Measurements from ENCODE around the gene EPB41L4A.

Gene EPB41L4A

DNA sequence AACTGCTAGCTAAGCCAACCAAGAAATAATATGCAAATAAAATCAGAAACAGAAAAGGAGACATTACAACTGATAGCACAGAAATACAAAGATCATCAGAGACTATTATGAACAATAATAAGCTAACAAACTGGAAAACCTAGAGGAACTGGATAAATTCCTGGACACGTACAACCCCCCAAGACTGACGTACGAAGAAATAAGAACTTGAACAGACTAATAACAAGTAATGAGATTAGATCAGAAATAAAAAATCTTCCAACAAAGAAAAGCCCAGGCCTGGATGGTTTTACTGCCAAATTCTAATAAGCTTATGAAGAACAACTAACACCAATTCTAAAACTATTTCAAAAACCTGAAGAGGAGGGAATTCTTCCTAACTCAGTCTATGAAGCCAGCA, 67.9 kb downstream of the EPB41L4A start:
- no peak for DNase-seq

DNA sequence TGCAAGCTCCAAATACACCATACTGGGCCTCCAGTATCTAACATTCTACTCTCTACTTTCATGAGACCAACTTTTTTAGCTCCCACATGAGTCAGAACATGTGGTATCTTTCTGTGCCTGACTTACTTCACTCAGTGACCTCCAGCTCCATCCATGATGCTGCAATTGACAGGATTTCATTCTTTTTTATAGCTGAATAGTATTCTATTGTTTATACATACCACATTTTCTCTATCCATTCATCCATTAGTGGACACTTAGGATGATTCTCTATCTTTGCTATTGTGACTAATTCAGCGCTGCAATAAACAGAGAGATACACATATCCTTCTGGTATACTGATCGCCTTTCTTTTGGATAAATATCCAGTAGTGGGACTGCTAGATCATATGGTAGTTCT, 68.5 kb downstream of the EPB41L4A start:
- DNase-seq = no peak

GRCh38 chr5:112349371-112349770, 69.7 kb downstream of the EPB41L4A start:
- no peak for DNase-seq

DNA sequence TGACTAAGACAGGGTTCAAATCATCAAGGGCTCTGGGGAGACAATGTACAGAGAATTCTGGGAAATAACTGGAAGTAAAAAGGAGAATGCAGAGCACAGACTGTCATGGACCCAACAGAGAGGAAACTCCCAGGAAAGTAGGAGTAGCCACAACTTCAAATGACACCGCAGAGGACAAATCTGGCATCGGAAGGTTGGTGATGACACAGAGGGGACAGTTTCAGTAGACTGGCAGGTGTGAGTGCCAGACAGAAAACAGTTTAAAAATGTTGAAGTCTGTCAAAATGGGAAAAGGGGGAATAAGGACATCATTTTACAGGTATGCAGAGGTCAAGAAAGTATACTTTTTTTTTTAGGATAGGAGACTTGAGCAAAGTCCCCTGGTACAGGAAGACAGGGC, 70.2 kb downstream of the EPB41L4A start:
- no peak for DNase-seq

DNA sequence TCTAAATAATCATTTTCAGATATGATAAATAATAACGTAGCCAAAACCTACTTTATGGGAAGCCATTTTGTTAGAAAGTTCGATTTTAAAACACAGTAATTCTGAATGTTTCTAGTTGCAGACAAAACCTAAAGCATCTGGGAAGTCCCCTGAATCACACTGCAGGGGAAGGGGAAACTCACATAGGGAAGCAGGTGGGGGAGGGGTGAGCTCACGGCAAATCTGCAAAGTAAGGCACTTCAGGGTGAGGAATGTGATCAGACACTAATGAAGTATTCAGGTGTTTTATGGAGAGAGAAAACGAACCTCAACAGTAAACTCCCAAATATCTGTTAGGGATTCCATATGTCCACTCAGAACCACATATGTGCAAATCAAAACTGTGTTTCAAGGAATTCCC, 70.7 kb downstream of the EPB41L4A start:
- DNase-seq = no peak

GRCh38 chr5:112346411-112347044, 72.5 kb downstream of the EPB41L4A start:
- no peak for DNase-seq

GRCh38 chr5:112344540-112344939, 74.5 kb downstream of the EPB41L4A start:
- no peak for DNase-seq

DNA sequence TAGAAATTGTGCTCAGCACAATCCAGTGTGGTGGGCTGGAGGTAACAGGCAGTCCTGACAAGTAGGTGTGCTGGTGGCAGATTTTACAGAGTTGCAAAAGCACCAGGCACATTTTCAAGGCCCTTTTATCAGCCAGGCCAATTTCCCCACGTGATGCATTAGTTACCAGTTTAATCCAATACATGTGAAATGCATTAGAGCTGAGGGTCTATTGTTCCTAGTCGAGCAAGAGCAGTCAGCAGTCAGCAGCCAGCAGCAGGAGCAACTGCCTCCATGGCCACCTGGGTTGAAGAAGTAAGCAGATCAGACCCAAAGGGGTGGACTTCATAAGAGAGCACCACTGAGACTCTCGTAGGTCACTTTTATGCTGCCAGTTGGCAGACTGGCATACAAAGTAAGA, 76.7 kb downstream of the EPB41L4A start:
- no peak for DNase-seq

- DNase-seq = no peak
These were observed 79.3 kb downstream of the EPB41L4A start for GRCh38 chr5:112339761-112340160.

- no peak for DNase-seq
These were observed 80.3 kb downstream of the EPB41L4A start for GRCh38 chr5:112338681-112339337.

DNA sequence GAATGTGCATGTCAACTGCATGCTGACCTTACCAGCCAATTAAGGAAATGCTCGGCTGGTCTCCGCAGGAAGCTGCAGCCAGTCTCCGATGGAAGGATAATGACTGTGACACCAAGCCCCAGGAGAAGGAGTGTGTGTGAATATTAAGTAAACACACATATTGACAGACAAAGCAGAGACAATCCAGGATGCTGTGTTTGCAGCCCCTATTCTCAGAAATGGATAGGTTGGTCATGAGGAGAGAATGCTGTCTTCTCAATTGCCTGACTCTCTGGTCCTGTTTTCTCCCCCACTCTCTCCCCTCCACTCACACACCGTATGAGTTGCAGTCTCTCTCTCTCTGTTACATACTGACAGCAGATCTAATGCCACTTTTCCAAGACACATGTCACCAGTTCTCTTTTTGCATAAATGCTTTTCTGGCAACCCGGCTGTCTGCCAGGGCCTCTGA, 85.7 kb downstream of the EPB41L4A start:
- no peak for DNase-seq

DNA sequence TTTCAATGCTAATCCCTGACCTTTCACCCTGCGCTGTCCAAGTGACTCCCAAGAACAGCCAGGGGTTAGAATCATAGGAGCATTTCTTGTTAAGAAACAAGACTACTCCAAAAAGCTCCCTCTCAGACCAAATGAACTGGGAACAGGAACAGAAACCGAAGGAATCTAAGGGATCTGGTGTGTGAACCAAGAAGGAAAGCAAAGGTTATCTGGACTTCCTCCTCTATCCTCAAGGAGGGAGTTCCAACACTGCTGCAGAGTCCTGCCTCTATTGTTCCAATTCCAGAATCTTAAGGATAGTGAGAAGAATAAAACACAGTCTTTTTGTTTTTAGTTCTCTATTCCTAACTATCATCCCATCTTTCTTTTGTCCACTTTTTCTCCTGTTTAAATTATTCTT, 87.2 kb downstream of the EPB41L4A start:
- no peak for DNase-seq

- no peak for DNase-seq
These were observed 89.5 kb downstream of the EPB41L4A start for GRCh38 chr5:112329419-112330090.

DNA sequence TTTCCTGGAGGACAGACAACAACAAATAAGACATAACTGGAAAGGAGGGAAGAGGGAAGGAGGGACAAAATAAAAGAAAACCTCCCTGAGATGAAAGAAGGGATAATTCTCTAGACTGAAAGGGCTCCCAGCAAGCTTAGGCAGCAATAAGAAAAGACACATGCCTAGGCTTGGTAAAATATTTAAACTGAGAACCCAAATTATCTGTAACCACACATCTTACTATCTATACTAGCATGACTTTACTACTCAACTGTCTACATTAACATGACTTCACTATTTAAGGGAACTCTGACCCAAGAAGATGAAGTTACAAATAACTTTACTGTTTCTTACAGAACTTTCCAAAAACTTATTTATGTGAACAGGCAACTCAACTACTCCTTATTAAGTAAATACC, 95.9 kb downstream of the EPB41L4A start:
- DNase-seq = no peak

GRCh38 chr5:112320408-112320807, 98.7 kb downstream of the EPB41L4A start:
- DNase-seq = no peak

DNA sequence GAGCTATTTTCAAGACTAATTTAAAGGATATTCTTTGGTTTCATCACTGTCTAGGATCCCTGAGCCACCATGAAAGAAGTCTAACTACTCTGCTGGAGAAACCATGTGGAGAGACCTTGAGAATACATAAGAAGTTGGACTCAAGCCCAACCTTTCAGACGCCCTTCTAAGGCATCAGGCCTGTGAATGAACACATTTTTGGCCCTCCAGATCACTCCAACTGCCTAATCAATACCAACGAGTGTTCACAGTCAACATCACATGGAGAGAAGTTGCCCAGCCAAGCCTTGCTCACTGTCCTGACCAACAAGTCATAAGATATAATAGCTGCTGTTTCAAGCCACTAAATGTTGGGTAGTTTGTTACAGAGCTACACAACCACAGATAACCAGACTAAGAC, 100.7 kb downstream of the EPB41L4A start:
- no peak for DNase-seq

DNA sequence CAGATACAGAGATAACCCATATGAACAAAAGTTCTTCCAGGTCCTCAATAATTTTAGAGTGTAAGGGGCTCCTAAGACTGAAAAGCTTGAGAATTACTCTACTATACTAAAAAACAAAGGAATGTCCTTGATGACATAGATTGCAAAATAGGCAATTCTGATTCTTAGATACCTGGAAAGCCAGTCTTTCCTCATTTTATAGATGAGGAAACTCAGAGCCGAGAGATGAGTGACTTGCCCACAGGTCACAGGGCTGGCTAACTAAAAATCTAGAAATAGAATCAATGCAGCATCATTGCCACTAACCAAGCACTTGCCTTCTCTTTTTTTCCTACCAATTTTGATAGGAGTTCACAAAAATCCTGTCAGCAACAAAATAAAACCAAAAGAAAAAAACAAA, 101.2 kb downstream of the EPB41L4A start:
- no peak for DNase-seq

- no peak for DNase-seq
These were observed 102.3 kb downstream of the EPB41L4A start for GRCh38 chr5:112316731-112317130.

GRCh38 chr5:112316006-112316405, 103.1 kb downstream of the EPB41L4A start:
- no peak for DNase-seq

GRCh38 chr5:112312295-112313275, 106.5 kb downstream of the EPB41L4A start:
- DNase-seq = no peak

- no peak for DNase-seq
These were observed 108.3 kb downstream of the EPB41L4A start for GRCh38 chr5:112310746-112311145.

- no peak for DNase-seq
These were observed 110.5 kb downstream of the EPB41L4A start for GRCh38 chr5:112308608-112309007.

GRCh38 chr5:112306956-112307355, 112.1 kb downstream of the EPB41L4A start:
- DNase-seq = no peak

Data from NCI-H2171 (cell line).